Measurements from ENCODE around the gene SGSM1.

GRCh38 chr22:24810043-24810749 is 4.2 kb downstream of the SGSM1 start:
- TF ChIP-seq SP1 (IDR thresholded peaks at IDR 0.05; ENCODE audit: low read depth), result no peak
- TF ChIP-seq CTCF (IDR thresholded peaks at IDR 0.05 in 2 of 3, conservative IDR thresholded peaks at IDR 0.05 in 1 of 3; ENCODE audit: borderline replicate concordance in 1 of 3, insufficient read depth in 1 of 3, low read depth in 2 of 3, low read length in 2 of 3), result no peak
- TF ChIP-seq EZH2phosphoT487 (IDR thresholded peaks at IDR 0.05; ENCODE audit: borderline replicate concordance), result no peak
- no peak for TF ChIP-seq MAX (IDR thresholded peaks at IDR 0.05)
- no peak for TF ChIP-seq EZH2 (IDR thresholded peaks at IDR 0.05)
- no peak for TF ChIP-seq SIN3A (IDR thresholded peaks at IDR 0.05; ENCODE audit: low read depth)
- TF ChIP-seq POLR2AphosphoS5 (IDR thresholded peaks at IDR 0.05; ENCODE audit: low read depth, low read length), result no peak
- TF ChIP-seq POLR2A (IDR thresholded peaks at IDR 0.05; ENCODE audit: borderline replicate concordance, extremely low read depth, insufficient read depth, insufficient read length), result no peak
